Embryonic facial prominence (tissue), 1 donor: Measurements from ENCODE around the gene APOB.

ENCODE experiments used
- DNase-seq: peaks from one replicate; pipeline ENCODE4 v3.0.0-alpha.2; 2016; ENCODE audit errors: extremely low spot score

APOB gene, protein sequence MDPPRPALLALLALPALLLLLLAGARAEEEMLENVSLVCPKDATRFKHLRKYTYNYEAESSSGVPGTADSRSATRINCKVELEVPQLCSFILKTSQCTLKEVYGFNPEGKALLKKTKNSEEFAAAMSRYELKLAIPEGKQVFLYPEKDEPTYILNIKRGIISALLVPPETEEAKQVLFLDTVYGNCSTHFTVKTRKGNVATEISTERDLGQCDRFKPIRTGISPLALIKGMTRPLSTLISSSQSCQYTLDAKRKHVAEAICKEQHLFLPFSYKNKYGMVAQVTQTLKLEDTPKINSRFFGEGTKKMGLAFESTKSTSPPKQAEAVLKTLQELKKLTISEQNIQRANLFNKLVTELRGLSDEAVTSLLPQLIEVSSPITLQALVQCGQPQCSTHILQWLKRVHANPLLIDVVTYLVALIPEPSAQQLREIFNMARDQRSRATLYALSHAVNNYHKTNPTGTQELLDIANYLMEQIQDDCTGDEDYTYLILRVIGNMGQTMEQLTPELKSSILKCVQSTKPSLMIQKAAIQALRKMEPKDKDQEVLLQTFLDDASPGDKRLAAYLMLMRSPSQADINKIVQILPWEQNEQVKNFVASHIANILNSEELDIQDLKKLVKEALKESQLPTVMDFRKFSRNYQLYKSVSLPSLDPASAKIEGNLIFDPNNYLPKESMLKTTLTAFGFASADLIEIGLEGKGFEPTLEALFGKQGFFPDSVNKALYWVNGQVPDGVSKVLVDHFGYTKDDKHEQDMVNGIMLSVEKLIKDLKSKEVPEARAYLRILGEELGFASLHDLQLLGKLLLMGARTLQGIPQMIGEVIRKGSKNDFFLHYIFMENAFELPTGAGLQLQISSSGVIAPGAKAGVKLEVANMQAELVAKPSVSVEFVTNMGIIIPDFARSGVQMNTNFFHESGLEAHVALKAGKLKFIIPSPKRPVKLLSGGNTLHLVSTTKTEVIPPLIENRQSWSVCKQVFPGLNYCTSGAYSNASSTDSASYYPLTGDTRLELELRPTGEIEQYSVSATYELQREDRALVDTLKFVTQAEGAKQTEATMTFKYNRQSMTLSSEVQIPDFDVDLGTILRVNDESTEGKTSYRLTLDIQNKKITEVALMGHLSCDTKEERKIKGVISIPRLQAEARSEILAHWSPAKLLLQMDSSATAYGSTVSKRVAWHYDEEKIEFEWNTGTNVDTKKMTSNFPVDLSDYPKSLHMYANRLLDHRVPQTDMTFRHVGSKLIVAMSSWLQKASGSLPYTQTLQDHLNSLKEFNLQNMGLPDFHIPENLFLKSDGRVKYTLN (N-terminal part only)

DNA sequence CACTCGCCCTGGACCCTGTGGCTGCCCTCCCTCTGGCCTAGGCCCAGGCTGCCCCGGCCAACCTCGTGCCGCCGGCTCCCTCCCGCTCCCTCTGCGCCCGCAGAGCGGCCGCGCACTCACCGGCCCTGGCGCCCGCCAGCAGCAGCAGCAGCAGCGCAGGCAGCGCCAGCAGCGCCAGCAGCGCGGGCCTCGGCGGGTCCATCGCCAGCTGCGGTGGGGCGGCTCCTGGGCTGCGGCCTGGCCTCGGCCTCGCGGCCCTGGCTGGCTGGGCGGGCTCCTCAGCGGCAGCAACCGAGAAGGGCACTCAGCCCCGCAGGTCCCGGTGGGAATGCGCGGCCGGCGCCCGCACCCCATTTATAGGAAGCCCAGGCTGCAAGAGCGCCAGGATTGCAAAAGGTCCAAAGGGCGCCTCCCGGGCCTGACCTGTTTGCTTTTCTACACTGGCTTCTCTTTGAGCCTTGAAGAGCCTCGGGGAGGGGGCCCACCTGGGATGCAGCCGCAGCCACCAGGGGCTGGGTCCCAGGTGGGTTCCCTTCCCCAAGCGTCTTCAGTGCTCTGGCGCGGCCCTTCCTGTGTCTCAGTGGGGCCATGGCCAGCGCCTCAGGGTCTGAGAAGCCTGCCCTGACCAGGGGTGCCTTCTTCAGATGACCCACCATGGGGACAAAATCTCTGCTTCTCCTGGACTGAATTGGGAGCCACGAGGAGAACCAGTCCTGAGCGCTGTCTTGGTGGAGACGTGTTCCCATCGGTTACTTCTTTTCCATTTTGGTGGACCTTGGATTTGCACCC is at the start of gene APOB:
Gene APOB (minus strand): TSS at position 330 of the 789 bp plus-strand sequence. CDS start 128 bp downstream, at position 202.
- DNase-seq = no peak

DNA sequence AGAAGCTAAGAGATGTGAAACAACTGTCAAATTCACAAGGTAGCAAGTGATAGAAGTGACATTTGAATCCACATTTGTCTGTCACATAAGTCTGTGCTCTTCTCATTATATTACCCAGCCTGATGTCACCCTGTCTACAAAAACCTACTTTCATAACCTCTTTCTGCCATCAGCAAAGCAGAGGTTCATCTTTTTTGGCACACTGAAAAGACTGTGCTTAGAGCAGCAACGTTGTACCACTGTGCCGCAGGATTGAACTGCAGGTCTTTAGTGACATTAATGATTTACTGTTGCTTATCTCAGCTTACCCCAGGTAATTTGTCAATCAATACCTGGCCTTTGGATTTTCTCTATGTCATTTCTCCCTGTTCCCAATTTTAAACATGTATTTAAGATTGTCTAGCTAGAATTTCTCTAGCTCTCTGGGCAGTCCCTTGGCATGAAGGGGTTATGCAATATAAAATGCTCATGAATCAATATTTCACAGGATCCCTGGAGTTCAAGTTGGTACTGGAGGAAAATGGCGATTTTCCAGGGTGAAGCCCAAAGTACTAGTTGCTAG is 48.5 kb upstream of the APOB start:
- no peak for DNase-seq

DNA sequence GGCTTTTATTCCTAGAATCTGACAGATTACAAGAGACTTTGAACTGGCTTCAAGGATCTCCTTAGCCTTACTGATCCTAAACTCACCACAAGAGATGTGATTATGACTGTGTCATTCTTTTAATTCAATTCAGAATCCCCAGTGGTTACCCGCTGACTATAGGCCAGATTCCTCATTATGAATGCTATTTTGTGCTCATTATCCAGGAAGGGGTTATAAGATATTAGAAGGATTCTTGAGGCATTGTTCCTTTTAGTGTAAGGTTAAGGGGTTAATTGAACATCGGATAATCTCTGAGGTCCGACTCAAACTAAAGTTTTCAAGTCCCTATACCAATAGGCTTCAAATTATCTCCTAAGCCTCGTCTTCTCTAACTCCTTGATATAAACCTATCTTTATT is 40.5 kb upstream of the APOB start:
- DNase-seq = no peak

DNA sequence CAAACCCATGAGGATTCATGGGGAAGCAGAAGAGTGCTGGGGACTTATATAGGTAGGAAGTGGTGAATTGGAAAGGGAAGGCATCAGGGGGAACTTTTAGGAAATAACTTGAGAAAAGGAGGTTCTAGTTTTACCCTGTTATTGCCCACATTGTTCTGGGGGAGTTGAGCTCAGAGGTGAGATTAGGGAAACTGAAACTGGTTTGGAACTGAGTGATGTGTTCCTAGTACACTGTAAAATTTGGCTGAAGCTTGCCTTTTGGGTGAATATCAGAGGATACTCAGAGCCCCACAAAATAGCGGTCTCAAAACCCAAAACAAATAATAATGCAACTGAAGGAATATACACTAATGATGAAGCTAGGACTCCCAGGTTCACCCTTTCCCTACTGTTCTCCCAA is 39.6 kb upstream of the APOB start:
- no peak for DNase-seq

DNA sequence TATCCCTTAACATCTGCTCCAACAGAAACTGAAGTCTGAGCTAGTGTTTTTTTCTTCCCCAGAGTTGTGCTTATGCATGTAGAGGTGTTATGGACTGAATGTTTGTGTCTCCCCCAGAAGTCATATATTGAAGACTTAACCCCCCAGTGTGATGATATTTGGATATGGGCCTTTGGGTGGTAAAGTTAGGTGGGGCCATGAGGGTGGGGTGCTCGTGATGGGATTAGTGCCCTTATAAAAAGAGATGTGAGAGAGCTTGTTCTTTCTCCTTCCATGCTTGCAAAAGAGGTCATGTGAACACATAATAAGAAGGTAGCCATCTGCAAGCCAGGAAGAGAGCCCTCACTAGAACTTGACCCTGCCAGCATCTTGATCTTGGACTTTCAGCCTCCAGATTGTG is 34.4 kb upstream of the APOB start:
- no peak for DNase-seq

DNA sequence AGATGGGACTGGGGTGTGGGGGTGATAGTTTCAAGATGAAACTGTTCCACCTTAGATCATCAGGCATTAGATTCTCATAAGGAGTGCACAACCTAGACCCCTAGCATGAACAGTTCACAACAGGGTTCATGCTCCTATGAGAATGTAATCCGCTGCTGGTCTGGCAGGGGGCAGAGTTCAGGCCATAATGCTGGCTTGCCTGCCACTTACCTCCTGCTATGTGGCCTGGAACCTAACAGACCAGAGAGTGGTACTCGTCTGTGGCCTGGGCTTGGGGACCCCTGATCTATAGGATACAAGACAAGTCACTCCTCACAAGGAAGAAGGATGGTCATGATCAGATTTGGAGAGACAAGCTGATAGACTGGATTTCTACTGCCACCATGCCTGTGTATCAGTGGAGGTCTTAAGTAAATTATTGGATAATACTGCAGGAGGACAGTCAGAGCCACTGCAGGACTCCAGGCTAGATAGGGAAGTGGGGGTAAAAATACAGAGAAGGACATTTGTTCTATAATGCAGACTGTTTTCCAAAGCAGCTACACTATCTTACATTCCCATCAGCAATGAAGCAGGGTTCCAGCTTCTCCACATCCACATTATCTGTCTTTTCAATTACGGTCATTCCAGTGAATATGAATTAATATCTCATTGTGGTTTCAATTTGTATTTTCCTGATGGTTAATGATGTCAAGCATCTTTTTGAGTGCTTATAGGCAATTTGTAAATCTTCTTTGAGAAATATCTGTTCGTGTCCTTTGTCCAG is 28.8 kb upstream of the APOB start:
- DNase-seq = no peak

DNA sequence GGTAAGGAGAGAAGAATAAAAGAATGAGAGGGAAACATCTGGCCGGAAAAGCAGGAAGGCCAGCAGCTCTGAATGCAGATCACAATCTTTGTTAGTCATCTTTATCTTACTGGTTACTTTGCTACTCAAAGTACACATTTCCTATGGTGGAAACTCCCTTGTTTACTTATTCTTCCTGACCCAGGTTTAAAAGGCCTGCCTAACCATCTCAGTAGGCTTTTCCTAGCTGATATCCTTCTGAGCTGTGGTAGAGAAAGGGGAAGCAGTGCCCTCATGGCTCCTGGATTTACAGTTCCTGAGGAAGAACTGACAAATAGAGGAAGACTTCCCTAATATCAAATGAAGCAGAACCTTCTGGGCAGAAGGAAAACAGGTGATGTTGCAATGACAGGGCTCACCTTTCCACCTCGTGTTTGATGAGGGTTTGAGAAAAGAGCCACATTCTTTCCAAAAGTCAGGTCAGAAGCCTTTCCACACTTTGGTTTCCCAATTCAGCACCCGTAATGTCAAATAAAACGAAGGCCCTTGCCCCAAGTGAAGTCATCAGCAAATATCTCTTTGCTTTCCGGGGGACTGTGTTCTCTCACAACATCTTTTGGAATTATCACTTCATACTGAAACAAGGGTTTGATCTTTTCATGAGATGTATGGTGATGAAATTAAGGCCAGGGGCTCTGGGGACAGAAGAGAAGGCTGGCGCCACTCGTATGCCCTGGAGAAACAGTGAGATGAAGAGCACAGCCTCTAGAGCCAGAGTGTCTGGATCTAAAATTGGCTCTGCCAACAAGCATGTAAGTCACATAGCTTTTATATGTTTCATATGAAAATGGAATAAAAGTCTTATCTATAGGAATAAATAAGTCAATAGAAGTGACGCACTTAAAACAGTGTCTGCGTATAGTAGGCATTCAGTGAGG is 26.7 kb upstream of the APOB start:
- no peak for DNase-seq

DNA sequence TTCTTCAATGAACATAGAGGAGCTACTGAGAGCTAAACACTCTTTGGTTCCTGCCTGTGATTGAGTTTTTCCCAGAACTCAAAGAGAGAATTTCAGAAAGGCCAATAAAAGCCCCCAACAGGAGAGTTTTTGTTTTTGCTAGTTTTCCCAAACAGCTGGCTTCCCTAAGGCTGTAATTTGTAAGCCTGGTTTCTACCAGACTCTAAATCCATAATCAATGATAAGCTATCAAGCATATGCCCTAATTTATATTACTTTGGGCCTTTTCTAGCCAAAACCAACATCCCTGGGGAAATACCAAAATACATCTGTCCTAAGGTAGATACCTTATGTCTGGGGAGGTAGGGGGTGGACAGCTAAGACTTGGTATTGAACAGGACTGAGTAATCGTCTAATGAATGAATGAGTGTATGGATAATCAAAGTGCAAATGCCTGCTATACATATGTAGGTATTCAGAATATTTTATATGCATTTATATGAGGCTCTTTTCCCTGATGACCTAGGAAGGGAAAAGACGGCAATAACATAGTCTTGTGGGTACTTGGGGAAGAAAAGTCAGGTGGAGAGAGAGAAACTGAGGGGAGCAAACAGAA is 26.0 kb upstream of the APOB start:
- no peak for DNase-seq

DNA sequence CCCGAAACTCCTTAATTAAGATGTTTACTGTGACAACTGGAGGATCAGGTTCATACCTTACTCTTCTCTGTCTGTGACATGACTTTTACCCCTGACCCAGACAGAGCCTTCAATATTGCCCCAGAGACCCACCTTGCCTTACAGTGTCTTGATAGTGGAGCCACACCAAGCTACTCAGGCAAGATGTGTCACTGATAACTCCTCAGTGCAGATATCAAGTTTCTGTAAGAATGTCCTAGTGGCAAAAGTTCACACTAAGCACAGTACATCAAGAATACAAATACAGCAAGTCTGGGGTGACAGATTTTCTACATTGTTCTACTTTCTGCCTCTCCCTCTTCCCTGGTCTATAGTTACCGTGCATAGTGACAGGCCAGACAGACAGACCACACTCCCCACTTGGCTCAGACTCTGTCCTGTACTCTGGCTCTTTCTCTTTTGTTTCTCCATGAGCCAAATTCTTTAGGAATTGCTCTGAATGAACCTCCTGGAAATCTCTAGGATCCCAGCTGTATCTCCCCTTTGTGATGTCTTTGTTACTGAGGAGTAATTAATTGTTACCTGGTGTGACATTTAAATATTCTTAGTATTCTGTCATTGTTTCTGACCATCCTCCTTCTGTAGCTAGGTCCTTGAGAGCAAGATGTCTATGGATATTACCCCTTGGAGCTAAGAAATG is 24.1 kb upstream of the APOB start:
- no peak for DNase-seq

DNA sequence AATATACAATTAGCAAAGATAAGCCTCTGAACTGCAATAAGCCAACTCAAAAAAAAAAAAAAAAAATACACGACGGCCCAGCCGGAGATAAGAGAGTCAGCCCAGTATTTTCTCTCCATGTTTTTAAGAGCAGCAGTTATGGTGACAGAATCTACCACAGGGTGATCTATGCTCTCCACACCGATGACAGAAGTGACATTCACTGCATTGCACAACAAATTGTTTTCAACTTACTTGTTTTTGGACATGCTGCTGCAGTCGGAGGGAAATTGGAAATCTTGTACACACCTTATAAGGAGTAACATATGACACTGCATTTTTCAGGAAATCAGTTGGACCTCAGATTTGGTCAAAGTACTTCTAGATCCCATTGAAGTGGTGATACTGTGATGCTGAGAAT is 23.3 kb upstream of the APOB start:
- DNase-seq = no peak

DNA sequence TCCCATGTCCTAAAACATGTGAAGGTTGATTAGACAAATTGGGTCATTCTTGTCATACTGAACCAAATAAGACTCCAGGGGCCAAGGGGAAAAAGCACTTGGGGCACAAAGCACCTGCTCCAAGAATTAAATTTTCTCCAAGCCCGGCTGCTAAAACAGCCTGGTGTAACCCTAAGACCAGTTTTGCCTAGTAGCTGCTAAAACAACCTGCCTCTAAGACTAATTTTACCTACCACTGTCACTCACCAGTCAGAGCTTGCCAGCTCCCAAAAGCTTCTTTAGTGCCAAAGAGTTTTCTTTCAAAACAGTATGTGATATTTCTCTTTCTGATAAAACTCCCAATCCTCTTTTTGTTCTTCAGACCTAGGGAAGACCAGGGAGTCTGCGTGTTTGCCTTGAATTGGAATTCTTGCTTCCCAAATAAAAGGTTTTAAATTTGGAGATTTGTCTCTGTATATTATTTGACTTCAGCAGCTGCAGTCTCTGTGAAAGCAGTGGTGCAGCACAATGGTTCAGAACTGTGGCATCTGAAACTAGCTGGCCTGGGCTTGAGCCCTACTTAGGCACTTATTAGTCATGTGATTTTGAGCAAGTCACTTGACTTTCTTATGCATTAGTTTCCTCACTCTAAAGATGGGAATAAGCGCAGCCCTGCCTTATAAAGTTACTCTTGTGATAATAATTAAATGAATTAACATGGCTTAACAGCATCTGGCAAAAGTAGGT is 16.2 kb upstream of the APOB start:
- no peak for DNase-seq

DNA sequence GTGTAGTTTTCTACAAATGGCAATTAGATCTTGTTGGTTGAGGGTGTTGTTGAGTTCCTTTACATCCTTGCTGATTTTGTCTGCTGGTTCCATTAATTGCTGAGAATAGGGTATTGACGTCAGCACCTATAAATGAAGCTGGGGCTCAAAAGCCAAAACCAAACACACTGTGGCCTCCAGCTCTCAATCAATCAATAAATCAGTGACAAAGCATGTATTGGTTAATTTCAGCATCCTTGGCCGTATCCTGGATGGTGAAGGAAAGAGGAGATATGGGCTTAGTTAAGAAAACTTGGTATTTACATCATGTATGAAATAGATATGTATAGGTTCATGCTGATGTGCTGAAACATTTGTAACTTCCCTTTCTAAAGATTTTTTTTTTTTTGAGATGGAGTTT is 13.2 kb upstream of the APOB start:
- DNase-seq = no peak

DNA sequence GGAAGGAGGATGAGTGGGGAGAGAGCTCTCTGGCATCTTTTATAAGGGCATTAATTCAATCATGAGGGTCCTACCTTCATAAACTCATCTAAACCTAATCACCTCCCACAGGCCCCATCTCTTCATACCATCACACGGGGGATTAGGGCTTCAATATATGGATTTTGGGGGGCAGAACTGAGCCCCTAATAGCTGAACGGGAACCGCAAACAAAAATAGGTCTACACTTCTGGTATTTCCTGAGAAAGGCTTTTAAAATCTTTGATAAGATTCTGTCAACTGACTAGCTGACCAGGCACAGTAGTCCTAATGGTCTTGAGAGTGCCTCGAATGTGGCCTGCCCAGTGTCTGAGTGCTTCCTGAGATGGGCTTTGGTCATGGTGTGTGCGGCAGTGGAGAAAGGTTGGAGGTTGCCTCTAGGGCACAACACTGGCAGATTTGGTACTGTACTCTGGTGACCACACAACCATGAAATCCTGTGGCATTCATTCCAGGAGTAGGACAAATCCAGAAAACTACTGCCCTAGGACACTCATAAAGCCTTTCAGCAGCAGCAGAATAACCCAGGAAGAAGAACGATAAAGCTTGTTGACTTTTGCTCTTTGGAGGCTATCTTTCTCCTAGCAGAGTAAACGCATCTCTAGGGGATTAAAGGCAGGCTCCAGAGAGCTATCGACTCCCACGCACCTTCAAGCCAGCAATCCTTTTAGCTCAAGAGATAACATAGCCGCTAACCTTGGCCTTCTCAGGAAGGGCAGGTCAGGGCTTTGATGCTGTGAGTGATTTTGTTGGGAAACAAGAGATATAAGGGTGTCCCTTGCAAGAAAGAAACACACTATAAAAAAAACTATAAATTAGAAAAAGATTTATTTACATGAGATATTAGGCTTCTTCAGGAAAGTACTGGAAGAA is 12.3 kb upstream of the APOB start:
- no peak for DNase-seq

DNA sequence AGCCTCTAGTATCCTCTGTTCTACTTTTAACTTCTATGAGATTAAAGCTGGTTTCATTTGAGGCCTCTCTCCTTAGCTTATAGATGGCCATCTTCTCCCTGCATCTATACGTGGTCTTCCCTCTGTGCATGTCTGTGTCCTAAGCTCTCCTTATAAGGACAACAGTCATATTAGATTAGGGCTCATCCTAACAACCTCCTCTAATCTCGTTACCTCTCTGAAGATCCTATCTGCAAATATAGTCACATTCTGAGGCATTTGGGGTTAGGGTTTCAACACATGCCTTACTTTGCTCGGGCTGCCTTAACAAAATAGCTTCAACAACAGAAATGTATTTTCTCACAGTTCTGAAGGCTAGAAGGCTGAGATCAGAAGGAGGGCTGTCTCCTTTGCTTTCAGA is 11.6 kb upstream of the APOB start:
- no peak for DNase-seq

DNA sequence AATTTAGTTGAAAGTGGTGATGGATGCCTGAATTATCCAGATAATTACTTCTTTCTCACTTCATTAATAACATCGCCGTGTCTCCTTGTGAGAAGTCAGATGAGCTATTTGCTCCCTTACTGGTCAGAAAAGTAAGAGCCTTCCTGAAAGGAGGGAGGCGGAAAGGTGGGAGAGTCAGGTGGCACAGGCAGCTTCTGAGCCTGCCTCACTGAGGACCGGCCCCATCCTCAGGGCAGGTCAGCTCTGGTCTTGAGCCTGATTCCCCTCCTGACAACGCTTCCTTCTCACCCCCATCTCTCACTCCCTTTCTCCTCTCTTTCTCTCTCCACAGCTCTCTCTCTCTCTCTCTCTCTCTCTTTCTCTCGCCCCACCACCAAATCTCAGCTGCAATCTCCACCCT is 10.1 kb upstream of the APOB start:
- DNase-seq = no peak

DNA sequence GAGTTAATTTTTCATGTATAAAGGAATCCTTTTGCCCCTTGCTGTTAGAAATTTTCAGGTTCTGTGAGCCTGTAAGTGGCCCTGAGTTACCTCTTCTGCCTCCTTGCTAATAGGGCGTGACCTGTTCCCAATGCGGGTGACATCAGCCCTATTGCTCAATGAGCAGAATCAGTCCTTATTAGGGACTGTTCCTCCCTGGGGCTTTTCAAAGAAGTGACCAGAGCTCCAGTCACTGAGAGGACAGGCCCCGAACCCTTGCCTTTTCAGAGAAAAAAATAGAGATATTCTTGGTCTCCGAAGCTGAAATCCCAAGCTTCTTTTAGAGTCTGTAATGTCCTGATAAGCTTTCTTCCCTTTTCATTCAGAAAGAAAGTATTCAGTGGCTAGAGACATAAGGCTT is 8.2 kb upstream of the APOB start:
- no peak for DNase-seq
